G401.6 (cell line): ENCODE data around the gene IRF1.
"Not testable (repeated sequence)": the region's sequence is repeated elsewhere in the genome, so short reads cannot be mapped to it uniquely, and the experiment has no call there.

Experiments used
- FAIRE-seq: peaks from 2 replicates; lab custom pipeline; 2012; peaks lifted over from hg19 to GRCh38; lab: Jason Lieb, UNC

Gene IRF1

GRCh38 chr5:132486318-132487094 lies 4.1 kb downstream of the IRF1 start:
- FAIRE-seq, result no peak

GRCh38 chr5:132485641-132486317 lies 4.8 kb downstream of the IRF1 start:
- FAIRE-seq, result no peak

- FAIRE-seq, result not testable (repeated sequence)
Measured at GRCh38 chr5:132484876-132485640, 5.5 kb downstream of the IRF1 start.

GRCh38 chr5:132484391-132484725 lies 6.2 kb downstream of the IRF1 start:
- FAIRE-seq, result no peak

GRCh38 chr5:132483661-132484390 lies 6.7 kb downstream of the IRF1 start:
- FAIRE-seq, result no peak

- FAIRE-seq, result no peak
Measured at GRCh38 chr5:132483101-132483500, 7.5 kb downstream of the IRF1 start.

- FAIRE-seq, result no peak
Measured at GRCh38 chr5:132481596-132482211, 8.9 kb downstream of the IRF1 start.

GRCh38 chr5:132480893-132481595 lies 9.5 kb downstream of the IRF1 start:
- FAIRE-seq, result no peak

- FAIRE-seq, result no peak
Measured at GRCh38 chr5:132480546-132480892, 10.1 kb downstream of the IRF1 start.

GRCh38 chr5:132480042-132480441 lies 10.5 kb downstream of the IRF1 start:
- FAIRE-seq, result no peak

- FAIRE-seq, result no peak
Measured at GRCh38 chr5:132479111-132479951, 11.2 kb downstream of the IRF1 start.

- no peak for FAIRE-seq
Measured at GRCh38 chr5:132478366-132478871, 12.2 kb downstream of the IRF1 start.

GRCh38 chr5:132477784-132478365 lies 12.7 kb downstream of the IRF1 start:
- no peak for FAIRE-seq

GRCh38 chr5:132476876-132477781 lies 13.4 kb downstream of the IRF1 start:
- FAIRE-seq, result no peak

- no peak for FAIRE-seq
Measured at GRCh38 chr5:132475987-132476875, 14.3 kb downstream of the IRF1 start.

GRCh38 chr5:132475497-132475882 lies 15.1 kb downstream of the IRF1 start:
- no peak for FAIRE-seq

GRCh38 chr5:132474881-132475496 lies 15.6 kb downstream of the IRF1 start:
- no peak for FAIRE-seq
